Upper lobe of left lung (tissue), 6 donors: ENCODE data around the gene CREBZF. TPM values are rescaled to one million over a fixed set of nuclear protein-coding genes. Genes with fewer than 3 reads are reported as not detected.

Experiments used
- ATAC-seq, 2 donors: fragments of 200-7000 bp; cut with Tn5 transposase; one replicate each; pipeline ENCODE4 v1.9.1; 2022; ENCODE audit warnings: mild to moderate bottlenecking in 2 of 2, moderate library complexity in 2 of 2; ENCODE audit not compliant: low FRiP score in 2 of 2
- DNase-seq, 2 donors: peaks; one replicate each; pipeline ENCODE4 v3.0.0-alpha.2; 2019 to 2020
- H3K27ac ChIP-seq, 4 donors: fragments of 200-600 bp; sonication (generic); one replicate each; pipeline ENCODE4 v1.5.1; 2016 to 2019
- H3K27me3 ChIP-seq, 4 donors: fragments of 200-600 bp; sonication (generic); one replicate each; pipeline ENCODE4 v1.5.1; 2017 to 2019
- H3K36me3 ChIP-seq, 4 donors: fragments of 200-600 bp; sonication (generic); one replicate each; pipeline ENCODE4 v1.5.1; 2016 to 2019
- H3K4me1 ChIP-seq, 4 donors: fragments of 200-600 bp; sonication (generic); one replicate each; pipeline ENCODE4 v1.5.1; 2018 to 2019
- H3K4me3 ChIP-seq, 4 donors: fragments of 200-600 bp; sonication (generic); one replicate each; pipeline ENCODE4 v1.5.1; 2017 to 2019; ENCODE audit warnings: mild to moderate bottlenecking in 2 of 4, moderate library complexity in 1 of 4
- H3K9me3 ChIP-seq, 4 donors: fragments of 200-600 bp; sonication (generic); one replicate each; pipeline ENCODE4 v1.5.1; 2018 to 2019
- EP300 ChIP-seq, 4 donors: sonication (generic); formaldehyde crosslinking; IDR thresholded peaks; one replicate each; pipeline ENCODE4 v1.5.1; 2017; ENCODE audit warnings: antibody characterized with exemption in 4 of 4, control low read depth in 2 of 4
- POLR2A ChIP-seq, 4 donors: fragments of 450-650 bp; IDR thresholded peaks; one replicate each; pipeline ENCODE4 v1.5.1; 2016 to 2017; ENCODE audit warnings: antibody characterized with exemption in 4 of 4, mild to moderate bottlenecking in 2 of 4
- POLR2AphosphoS5 ChIP-seq, 2 donors: sonication (generic); formaldehyde crosslinking; IDR thresholded peaks; one replicate each; pipeline ENCODE4 v1.5.1; 2017; ENCODE audit warnings: antibody characterized with exemption in 2 of 2
- WGBS, 2 donors: methylation state at CpG; one replicate each; pipeline ENCODE4 v1.1.5; 2017 to 2018; 5-methylcytosine and 5-hydroxymethylcytosine counted together
- total RNA-seq, 6 donors: library from RNA; depleted of rRNA in 4 of 6; stranded (reverse); fragments of >200 nt in 4 of 6; gene quantifications; one replicate each; pipeline versions ENCODE4 v1.1.0 to v1.2.1, GENCODE V29; 2016 to 2021
- TF ChIP-seq, protein P1 (sequence below), 6 experiments: fragments of 450-650 bp in 4 of 6; fragments of 200-600 bp in 2 of 6; sonication (generic) in 2 of 6; IDR thresholded peaks; one replicate each; pipeline ENCODE4 v1.5.1; 2016 to 2019; ENCODE audit warnings: antibody characterized with exemption in 6 of 6
- donor health status: DM: no; HTN: no; CAD: no; lungs with moderate emphysema.
- donor health status: DM: no; HTN: yes; CAD: no; lungs with severe emphysema.

Gene CREBZF
- total RNA-seq, 6 donors from 2014 or later = 30.8 to 267 (median 66.6) TPM

GRCh38 chr11:85682330-85683305 is 17.7 kb upstream of the CREBZF start:
- 29 to 36% methylated on average over 32 to 43 of the region's 43 CpGs for WGBS, 2 donors
- TF ChIP-seq POLR2AphosphoS5 (IDR thresholded peaks at IDR 0.05) = no peak
- TF ChIP-seq POLR2A (IDR thresholded peaks at IDR 0.05) = no peak
- TF ChIP-seq, protein P1, sequence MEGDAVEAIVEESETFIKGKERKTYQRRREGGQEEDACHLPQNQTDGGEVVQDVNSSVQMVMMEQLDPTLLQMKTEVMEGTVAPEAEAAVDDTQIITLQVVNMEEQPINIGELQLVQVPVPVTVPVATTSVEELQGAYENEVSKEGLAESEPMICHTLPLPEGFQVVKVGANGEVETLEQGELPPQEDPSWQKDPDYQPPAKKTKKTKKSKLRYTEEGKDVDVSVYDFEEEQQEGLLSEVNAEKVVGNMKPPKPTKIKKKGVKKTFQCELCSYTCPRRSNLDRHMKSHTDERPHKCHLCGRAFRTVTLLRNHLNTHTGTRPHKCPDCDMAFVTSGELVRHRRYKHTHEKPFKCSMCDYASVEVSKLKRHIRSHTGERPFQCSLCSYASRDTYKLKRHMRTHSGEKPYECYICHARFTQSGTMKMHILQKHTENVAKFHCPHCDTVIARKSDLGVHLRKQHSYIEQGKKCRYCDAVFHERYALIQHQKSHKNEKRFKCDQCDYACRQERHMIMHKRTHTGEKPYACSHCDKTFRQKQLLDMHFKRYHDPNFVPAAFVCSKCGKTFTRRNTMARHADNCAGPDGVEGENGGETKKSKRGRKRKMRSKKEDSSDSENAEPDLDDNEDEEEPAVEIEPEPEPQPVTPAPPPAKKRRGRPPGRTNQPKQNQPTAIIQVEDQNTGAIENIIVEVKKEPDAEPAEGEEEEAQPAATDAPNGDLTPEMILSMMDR (IDR thresholded peaks at IDR 0.05) = no peak
- no peak for TF ChIP-seq EP300 (IDR thresholded peaks at IDR 0.05)
- Histone ChIP-seq H3K9me3 (no peaks in the 10 kb centered on the region), H3K27ac (peak overlapping the region in 2 of 4 donors; percentile 36 to 44), H3K36me3 (no peaks in the 10 kb centered on the region), H3K27me3 (no peaks in the 10 kb centered on the region), H3K4me3 (peak overlapping the region; percentile 8 to 66 (median 50)), H3K4me1 (peaks cover 0 to 7% (median 0%) of the 10 kb centered on the region in 4 donors)
- ATAC-seq = peak; percentile 69 to 76
- peak; percentile 64 to 93 for DNase-seq

DNA sequence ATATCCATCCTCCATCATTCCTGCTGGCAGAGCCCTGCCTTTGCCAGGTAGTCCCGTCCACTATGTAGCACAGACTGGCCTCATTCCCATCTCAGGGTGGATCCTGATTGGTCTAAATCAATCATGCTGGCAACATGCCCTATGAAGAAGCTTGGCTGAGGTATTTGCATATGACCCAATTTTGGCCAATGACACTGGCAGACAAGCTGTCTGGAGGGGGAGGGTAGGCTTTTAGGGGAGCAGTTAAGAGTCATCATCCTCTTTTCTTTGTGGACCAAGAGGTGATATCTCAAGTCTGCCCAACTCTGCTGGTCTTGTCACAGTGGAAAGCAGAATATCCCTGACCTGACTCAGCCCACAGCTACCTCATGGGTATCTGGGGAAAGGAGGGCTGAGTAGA is 16.0 kb upstream of the CREBZF start:
- DNase-seq (no peak), ATAC-seq (no peak)
- TF ChIP-seq EP300 (IDR thresholded peaks at IDR 0.05) (no peak), POLR2AphosphoS5 (IDR thresholded peaks at IDR 0.05) (no peak), POLR2A (IDR thresholded peaks at IDR 0.05) (no peak)
- TF ChIP-seq, protein P1 (IDR thresholded peaks at IDR 0.05) = no peak
- Histone ChIP-seq H3K27ac (no peak overlapping the region), H3K36me3 (no peaks in the 10 kb centered on the region), H3K4me1 (peaks cover 0 to 7% (median 0%) of the 10 kb centered on the region in 4 donors), H3K9me3 (no peaks in the 10 kb centered on the region), H3K4me3 (no peak overlapping the region), H3K27me3 (no peaks in the 10 kb centered on the region)
- 58 to 62% methylated on average over 1 of the region's 1 CpG for WGBS, 2 donors

GRCh38 chr11:85679576-85679975 is 14.6 kb upstream of the CREBZF start:
- TF ChIP-seq EP300 (IDR thresholded peaks at IDR 0.05) = no peak
- TF ChIP-seq, protein P1 (IDR thresholded peaks at IDR 0.05) = no peak
- TF ChIP-seq POLR2A (IDR thresholded peaks at IDR 0.05) = no peak
- no peak for TF ChIP-seq POLR2AphosphoS5 (IDR thresholded peaks at IDR 0.05)
- no peak overlapping the region for H3K4me3 ChIP-seq
- H3K4me1 ChIP-seq = peaks cover 0 to 7% (median 0%) of the 10 kb centered on the region in 4 donors
- no peaks in the 10 kb centered on the region for H3K36me3 ChIP-seq
- H3K9me3 ChIP-seq = no peaks in the 10 kb centered on the region
- DNase-seq (no peak), ATAC-seq (no peak)
- no peaks in the 10 kb centered on the region for H3K27me3 ChIP-seq
- H3K27ac ChIP-seq = no peak overlapping the region
- 86% methylated on average over 4 of the region's 4 CpGs for WGBS, 2 donors

- ATAC-seq (no peak), DNase-seq (no peak)
- H3K9me3 ChIP-seq = no peaks in the 10 kb centered on the region
- no peaks in the 10 kb centered on the region for H3K36me3 ChIP-seq
- 86 to 96% methylated on average over 3 of the region's 3 CpGs for WGBS, 2 donors
- H3K27me3 ChIP-seq = no peaks in the 10 kb centered on the region
- TF ChIP-seq EP300 (IDR thresholded peaks at IDR 0.05) = no peak
- TF ChIP-seq POLR2AphosphoS5 (IDR thresholded peaks at IDR 0.05) = no peak
- TF ChIP-seq, protein P1 (IDR thresholded peaks at IDR 0.05) = no peak
- TF ChIP-seq POLR2A (IDR thresholded peaks at IDR 0.05) = no peak
- no peak overlapping the region for H3K4me3 ChIP-seq
- no peaks in the 10 kb centered on the region for H3K4me1 ChIP-seq
- H3K27ac ChIP-seq = no peak overlapping the region
Measured at GRCh38 chr11:85673393-85673792, 8.5 kb upstream of the CREBZF start.
